HCT116 (cell line): Measurements from ENCODE around the gene R3HDM4. TPM values are rescaled to one million over a fixed set of nuclear protein-coding genes. Genes with fewer than 3 reads are reported as not detected.

ENCODE experiments used
- ATAC-seq: fragments of 200-7000 bp; cut with Tn5 transposase; 2 replicates; pipeline ENCODE4 v1.9.1; 2020; ENCODE audit warnings: mild to moderate bottlenecking, moderate library complexity
- BruUV-seq: library from RNA; stranded (reverse); fragments of 400-500 nt; replicated peaks from 2 replicates; lab custom pipeline; 2021; lab: Mats Ljungman, UMichigan
- CTCF ChIA-PET: fragments of 300-600 bp; sonication (Branson Sonifier 250); formaldehyde crosslinking; loops from one replicate; lab custom pipeline; 2021; ENCODE audit warnings: antibody characterized with exemption; lab: Charles Lee
- POLR2A ChIA-PET: fragments of 300-600, 350-600 bp; sonication (Branson Sonifier 250); formaldehyde crosslinking; loops from one replicate; lab custom pipeline; 2021; ENCODE audit warnings: antibody characterized with exemption; lab: Charles Lee
- RAD21 ChIA-PET, 2 experiments: fragments of 300-600 bp; sonication (Branson Sonifier 250); formaldehyde crosslinking; loops; one replicate each; lab custom pipeline; 2023; ENCODE audit warnings: low total read pairs in 2 of 2; ENCODE audit not compliant: uncharacterized antibody in 2 of 2, unreplicated experiment in 2 of 2, low non-redundant PET in 1 of 2; lab: Charles Lee
- DNase-seq: peaks from one replicate; pipeline ENCODE4 v3.0.0-alpha.2; 2010; ENCODE audit warnings: low read depth, low spot score
- H2AFZ ChIP-seq: fragments of 200-600 bp; shearing (Covaris generic), sonication (generic); 2 replicates; pipeline ENCODE4 v1.6.1; 2017; ENCODE audit warnings: low read depth, mixed run types, mixed read lengths, antibody characterized with exemption, low read length; ENCODE audit not compliant: poor library complexity, severe bottlenecking
- H3K27ac ChIP-seq: 2 replicates; pipeline ENCODE4 v1.5.1; 2012; ENCODE audit warnings: low read depth, low read length
- H3K27me3 ChIP-seq: fragments of 200-600 bp; sonication (generic); 2 replicates; pipeline ENCODE4 v1.6.1; 2016; ENCODE audit warnings: mixed run types, low read length, mixed read lengths; ENCODE audit not compliant: insufficient read depth
- H3K36me3 ChIP-seq, 2 experiments: fragments of 200-500 bp in 1 of 2; fragments of 200-600 bp in 1 of 2; sonication (Bioruptor generic) in 1 of 2; sonication (generic) in 1 of 2; 2 replicates each; pipeline versions ENCODE4 v1.5.1 to v1.6.1; 2014 to 2016; ENCODE audit warnings: low read length in 2 of 2, inconsistent platforms in 1 of 2, mixed read lengths in 1 of 2, mixed run types in 1 of 2; ENCODE audit not compliant: insufficient read depth in 2 of 2, control insufficient read depth in 1 of 2
- H3K4me1 ChIP-seq, 2 experiments: fragments of 200-600 bp in 1 of 2; sonication (generic) in 1 of 2; 2 replicates each; pipeline versions ENCODE4 v1.5.1 to v1.6.1; 2012 to 2017; ENCODE audit warnings: low read length in 2 of 2, inconsistent platforms in 1 of 2, mild to moderate bottlenecking in 1 of 2, mixed read lengths in 1 of 2, mixed run types in 1 of 2, moderate library complexity in 1 of 2; ENCODE audit not compliant: insufficient read depth in 2 of 2, control insufficient read depth in 1 of 2
- H3K4me2 ChIP-seq: fragments of 200-600 bp; sonication (generic); 2 replicates; pipeline ENCODE4 v1.6.1; 2017; ENCODE audit warnings: mixed run types, low read length, mixed read lengths
- H3K4me3 ChIP-seq, 2 experiments: fragments of 200-600 bp in 1 of 2; sonication (generic) in 1 of 2; replicated peaks in 1 of 2; 2 replicates each; pipeline ENCODE4 v1.5.1; 2011 to 2016; ENCODE audit warnings: low read length in 2 of 2, control low read depth in 1 of 2, low read depth in 1 of 2, mild to moderate bottlenecking in 1 of 2, mixed read lengths in 1 of 2, mixed run types in 1 of 2
- H3K79me2 ChIP-seq: fragments of 200-600 bp; sonication (generic); 2 replicates; pipeline ENCODE4 v1.6.1; 2017; ENCODE audit warnings: mild to moderate bottlenecking, mixed run types, low read length, moderate library complexity, mixed read lengths; ENCODE audit not compliant: insufficient read depth
- H3K9ac ChIP-seq: fragments of 200-600 bp; sonication (generic); 2 replicates; pipeline ENCODE4 v1.6.1; 2016; ENCODE audit warnings: low read length, mixed read lengths
- H3K9me2 ChIP-seq: fragments of 200-600 bp; sonication (generic), shearing (Covaris generic); 2 replicates; pipeline ENCODE4 v1.6.1; 2017; ENCODE audit warnings: mixed run types, mild to moderate bottlenecking, moderate library complexity; ENCODE audit not compliant: insufficient read depth
- H3K9me3 ChIP-seq, 2 experiments: fragments of 200-500 bp in 1 of 2; fragments of 200-600 bp in 1 of 2; sonication (Bioruptor generic) in 1 of 2; sonication (generic) in 1 of 2; 2 replicates each; pipeline ENCODE4 v1.6.1; 2014 to 2017; ENCODE audit warnings: low read length in 2 of 2, mixed read lengths in 2 of 2, inconsistent platforms in 1 of 2, low read depth in 1 of 2, mild to moderate bottlenecking in 1 of 2, mixed run types in 1 of 2, moderate library complexity in 1 of 2; ENCODE audit not compliant: control insufficient read depth in 1 of 2, insufficient read depth in 1 of 2
- H4K20me1 ChIP-seq: fragments of 200-600 bp; sonication (generic), shearing (Covaris generic); 2 replicates; pipeline ENCODE4 v1.6.1; 2017; ENCODE audit warnings: mixed run types, mild to moderate bottlenecking, moderate library complexity; ENCODE audit not compliant: insufficient read depth
- CBX3 ChIP-seq: IDR thresholded peaks from 2 replicates; pipeline ENCODE4 v1.6.1; 2012; ENCODE audit warnings: low read depth
- CEBPB ChIP-seq: IDR thresholded peaks from 2 replicates; pipeline ENCODE4 v1.6.1; 2012; ENCODE audit warnings: low read depth
- EGR1 ChIP-seq: IDR thresholded peaks from 2 replicates; pipeline ENCODE4 v1.6.1; 2012; ENCODE audit warnings: low read depth
- ELF1 ChIP-seq: IDR thresholded peaks from 2 replicates; pipeline ENCODE4 v1.6.1; 2012; ENCODE audit warnings: low read depth, borderline replicate concordance
- EZH2phosphoT487 ChIP-seq: fragments of 200-600 bp; IDR thresholded peaks from 2 replicates; pipeline ENCODE4 v1.6.1; 2018; ENCODE audit warnings: antibody characterized with exemption, borderline replicate concordance
- FOSL1 ChIP-seq: IDR thresholded peaks from 2 replicates; pipeline ENCODE4 v1.6.1; 2012; ENCODE audit warnings: low read depth
- JUND ChIP-seq: IDR thresholded peaks from 2 replicates; pipeline ENCODE4 v1.6.1; 2012
- POLR2A ChIP-seq: IDR thresholded peaks from 2 replicates; pipeline ENCODE4 v1.7.0; 2011; ENCODE audit warnings: borderline replicate concordance; ENCODE audit not compliant: insufficient read depth, insufficient read length; ENCODE audit errors: extremely low read depth
- SIN3A ChIP-seq: IDR thresholded peaks from 2 replicates; pipeline ENCODE4 v1.6.1; 2012; ENCODE audit warnings: low read depth
- TCF7L2 ChIP-seq: IDR thresholded peaks from 2 replicates; pipeline ENCODE4 v1.7.0; 2011; ENCODE audit warnings: borderline replicate concordance, inconsistent platforms; ENCODE audit not compliant: insufficient read depth, insufficient read length; ENCODE audit errors: extremely low read depth
- ZFX ChIP-seq: fragments of 450-650 bp; IDR thresholded peaks from 2 replicates; pipeline ENCODE4 v1.6.1; 2017
- intact Hi-C: fragments of 100-400 bp; cut with micrococcal nuclease; formaldehyde crosslinking; loops from 2 replicates; pipeline ENCODE4 v1.10.0; 2022
- total RNA-seq: library from RNA; stranded (reverse); gene quantifications from one replicate; pipeline ENCODE4 v1.2.1, GENCODE V29; 2021; ENCODE audit not compliant: unreplicated experiment
- TF ChIP-seq, protein P1 (sequence below): IDR thresholded peaks from 2 replicates; pipeline ENCODE4 v1.6.1; 2012
- TF ChIP-seq, protein P2 (sequence below): IDR thresholded peaks from 2 replicates; pipeline ENCODE4 v1.6.1; 2011; ENCODE audit warnings: mild to moderate bottlenecking, low read length, moderate library complexity; ENCODE audit not compliant: insufficient replicate concordance; ENCODE audit errors: extremely low read depth
- TF ChIP-seq, protein P3 (sequence below): IDR thresholded peaks from 2 replicates; pipeline ENCODE4 v1.6.1; 2012; ENCODE audit warnings: low read depth

Gene R3HDM4
- total RNA-seq, 1 experiment from 2014 or later = 92.3 TPM

DNA sequence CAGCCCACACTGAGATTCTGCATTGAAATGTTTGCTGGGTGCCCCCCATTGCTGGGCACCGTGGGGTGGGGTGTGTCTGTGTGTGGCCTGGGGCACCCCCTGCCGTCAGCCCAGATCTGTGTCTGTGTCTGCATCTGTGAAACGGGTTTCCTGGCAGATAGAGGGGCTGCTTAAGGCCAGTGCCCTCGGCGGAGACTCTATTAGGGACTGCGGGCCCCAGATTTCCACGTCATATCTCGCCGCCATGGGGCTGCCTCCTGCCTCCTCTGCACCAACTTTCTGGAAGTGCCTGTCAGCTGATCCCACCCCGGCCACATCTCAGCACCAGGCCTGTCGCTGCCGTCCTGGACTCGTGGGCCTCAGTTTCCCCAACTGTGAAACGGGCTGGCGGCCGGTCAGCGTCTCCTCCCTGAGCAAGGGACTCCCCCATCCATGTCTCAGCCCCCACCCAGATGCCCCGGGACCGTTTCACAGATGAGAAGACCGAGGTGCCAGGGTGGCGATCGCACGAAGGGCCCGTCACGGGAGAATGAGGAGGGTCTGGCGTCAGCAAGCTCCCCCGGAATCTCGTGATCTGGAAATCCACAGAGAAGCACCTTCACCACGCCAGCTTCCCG is 34.2 kb upstream of the R3HDM4 start:
- RAD21 ChIA-PET = no interaction called here
- no peak for ATAC-seq
- H3K27me3 ChIP-seq = no peaks in the 10 kb centered on the region
- peaks cover 21 to 38% of the 10 kb centered on the region in 2 experiments for H3K4me1 ChIP-seq
- no peak overlapping the region for H3K27ac ChIP-seq
- intact Hi-C loops = no loop called here
- no TSS peak for BruUV-seq
- H4K20me1 ChIP-seq = no peaks in the 10 kb centered on the region
- no peak for TF ChIP-seq EZH2phosphoT487
- POLR2A ChIA-PET = no interaction called here
- H3K9me2 ChIP-seq = no peaks in the 10 kb centered on the region
- H2AFZ ChIP-seq = no peak overlapping the region
- no peak overlapping the region for H3K9ac ChIP-seq
- DNase-seq = no peak
- H3K9me3 ChIP-seq = no peaks in the 10 kb centered on the region
- no peak overlapping the region for H3K4me3 ChIP-seq
- H3K79me2 ChIP-seq = peaks cover under 1% of the 10 kb centered on the region
- H3K36me3 ChIP-seq = no peaks in the 10 kb centered on the region; a peak in 1 of 4 replicates
- CTCF ChIA-PET = no interaction called here
- no peak overlapping the region for H3K4me2 ChIP-seq

DNA sequence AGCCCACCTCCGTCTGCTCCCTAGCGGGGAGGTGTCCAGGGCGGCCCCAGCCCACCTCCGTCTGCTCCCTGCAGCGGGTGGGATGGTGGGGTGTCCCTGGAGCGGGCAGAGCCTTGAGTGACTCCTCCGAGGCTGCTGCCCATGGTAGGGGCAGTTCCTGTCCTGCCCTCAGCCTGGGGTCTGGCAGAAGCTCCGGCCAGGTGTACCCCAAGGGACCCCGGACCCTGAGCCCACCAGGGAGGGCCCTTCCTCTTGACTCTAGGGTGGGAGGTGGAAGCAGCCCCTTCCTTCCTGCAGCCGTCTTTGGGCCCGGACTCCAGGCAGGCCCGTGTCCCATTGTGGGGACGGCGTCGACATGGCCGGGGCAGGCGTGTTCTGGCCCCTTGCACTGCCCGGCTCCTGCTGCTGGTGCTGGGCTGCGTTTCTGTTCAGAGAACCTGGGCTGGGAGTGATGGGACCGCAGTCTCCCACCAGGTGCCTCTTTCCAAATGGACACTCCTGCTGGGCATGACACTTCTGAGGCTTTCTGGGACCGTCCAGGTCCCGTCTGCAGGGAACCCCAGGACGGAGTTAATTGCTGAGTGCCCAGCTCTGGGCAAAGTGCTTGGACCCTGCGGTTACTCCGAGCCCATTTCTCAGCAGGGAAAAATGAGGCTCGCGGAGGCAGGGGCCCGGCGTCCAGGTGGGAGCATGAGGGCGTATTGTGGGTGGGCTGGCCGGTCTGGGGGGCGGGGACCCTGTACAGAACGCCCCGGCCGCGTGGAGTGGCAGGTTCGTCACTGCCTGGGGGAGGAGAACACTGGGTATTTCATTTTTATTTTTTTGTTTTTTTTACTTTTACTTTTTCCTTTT is 32.6 kb upstream of the R3HDM4 start:
- POLR2A ChIA-PET = no interaction called here
- Histone ChIP-seq H3K36me3 (no peaks in the 10 kb centered on the region; a peak in 1 of 4 replicates), H3K27me3 (no peaks in the 10 kb centered on the region), H3K9ac (no peak overlapping the region), H2AFZ (no peak overlapping the region), H4K20me1 (no peaks in the 10 kb centered on the region), H3K4me3 (no peak overlapping the region), H3K79me2 (peaks cover 8% of the 10 kb centered on the region; the same call in 1 of the 2 replicates), H3K4me2 (no peak overlapping the region), H3K27ac (no peak overlapping the region), H3K9me2 (no peaks in the 10 kb centered on the region), H3K4me1 (peaks cover 23 to 39% of the 10 kb centered on the region in 2 experiments), H3K9me3 (no peaks in the 10 kb centered on the region)
- RAD21 ChIA-PET = no interaction called here
- CTCF ChIA-PET = no interaction called here
- BruUV-seq = no TSS peak
- ATAC-seq (no peak), DNase-seq (no peak)
- intact Hi-C loops = no loop called here
- TF ChIP-seq ZFX = no peak
- TF ChIP-seq, protein P1, sequence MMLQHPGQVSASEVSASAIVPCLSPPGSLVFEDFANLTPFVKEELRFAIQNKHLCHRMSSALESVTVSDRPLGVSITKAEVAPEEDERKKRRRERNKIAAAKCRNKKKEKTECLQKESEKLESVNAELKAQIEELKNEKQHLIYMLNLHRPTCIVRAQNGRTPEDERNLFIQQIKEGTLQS = no peak
- TF ChIP-seq POLR2A = no peak
- no peak for TF ChIP-seq FOSL1
- TF ChIP-seq JUND = no peak
- TF ChIP-seq, protein P2, sequence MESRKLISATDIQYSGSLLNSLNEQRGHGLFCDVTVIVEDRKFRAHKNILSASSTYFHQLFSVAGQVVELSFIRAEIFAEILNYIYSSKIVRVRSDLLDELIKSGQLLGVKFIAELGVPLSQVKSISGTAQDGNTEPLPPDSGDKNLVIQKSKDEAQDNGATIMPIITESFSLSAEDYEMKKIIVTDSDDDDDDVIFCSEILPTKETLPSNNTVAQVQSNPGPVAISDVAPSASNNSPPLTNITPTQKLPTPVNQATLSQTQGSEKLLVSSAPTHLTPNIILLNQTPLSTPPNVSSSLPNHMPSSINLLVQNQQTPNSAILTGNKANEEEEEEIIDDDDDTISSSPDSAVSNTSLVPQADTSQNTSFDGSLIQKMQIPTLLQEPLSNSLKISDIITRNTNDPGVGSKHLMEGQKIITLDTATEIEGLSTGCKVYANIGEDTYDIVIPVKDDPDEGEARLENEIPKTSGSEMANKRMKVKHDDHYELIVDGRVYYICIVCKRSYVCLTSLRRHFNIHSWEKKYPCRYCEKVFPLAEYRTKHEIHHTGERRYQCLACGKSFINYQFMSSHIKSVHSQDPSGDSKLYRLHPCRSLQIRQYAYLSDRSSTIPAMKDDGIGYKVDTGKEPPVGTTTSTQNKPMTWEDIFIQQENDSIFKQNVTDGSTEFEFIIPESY = no peak
- no peak for TF ChIP-seq CEBPB
- TF ChIP-seq TCF7L2 = no peak
- no peak for TF ChIP-seq ELF1
- TF ChIP-seq, protein P3, sequence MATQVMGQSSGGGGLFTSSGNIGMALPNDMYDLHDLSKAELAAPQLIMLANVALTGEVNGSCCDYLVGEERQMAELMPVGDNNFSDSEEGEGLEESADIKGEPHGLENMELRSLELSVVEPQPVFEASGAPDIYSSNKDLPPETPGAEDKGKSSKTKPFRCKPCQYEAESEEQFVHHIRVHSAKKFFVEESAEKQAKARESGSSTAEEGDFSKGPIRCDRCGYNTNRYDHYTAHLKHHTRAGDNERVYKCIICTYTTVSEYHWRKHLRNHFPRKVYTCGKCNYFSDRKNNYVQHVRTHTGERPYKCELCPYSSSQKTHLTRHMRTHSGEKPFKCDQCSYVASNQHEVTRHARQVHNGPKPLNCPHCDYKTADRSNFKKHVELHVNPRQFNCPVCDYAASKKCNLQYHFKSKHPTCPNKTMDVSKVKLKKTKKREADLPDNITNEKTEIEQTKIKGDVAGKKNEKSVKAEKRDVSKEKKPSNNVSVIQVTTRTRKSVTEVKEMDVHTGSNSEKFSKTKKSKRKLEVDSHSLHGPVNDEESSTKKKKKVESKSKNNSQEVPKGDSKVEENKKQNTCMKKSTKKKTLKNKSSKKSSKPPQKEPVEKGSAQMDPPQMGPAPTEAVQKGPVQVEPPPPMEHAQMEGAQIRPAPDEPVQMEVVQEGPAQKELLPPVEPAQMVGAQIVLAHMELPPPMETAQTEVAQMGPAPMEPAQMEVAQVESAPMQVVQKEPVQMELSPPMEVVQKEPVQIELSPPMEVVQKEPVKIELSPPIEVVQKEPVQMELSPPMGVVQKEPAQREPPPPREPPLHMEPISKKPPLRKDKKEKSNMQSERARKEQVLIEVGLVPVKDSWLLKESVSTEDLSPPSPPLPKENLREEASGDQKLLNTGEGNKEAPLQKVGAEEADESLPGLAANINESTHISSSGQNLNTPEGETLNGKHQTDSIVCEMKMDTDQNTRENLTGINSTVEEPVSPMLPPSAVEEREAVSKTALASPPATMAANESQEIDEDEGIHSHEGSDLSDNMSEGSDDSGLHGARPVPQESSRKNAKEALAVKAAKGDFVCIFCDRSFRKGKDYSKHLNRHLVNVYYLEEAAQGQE = no peak
- no peak for TF ChIP-seq CBX3
- TF ChIP-seq EGR1 = no peak
- no peak for TF ChIP-seq SIN3A
